Naive thymus-derived CD8-positive, alpha-beta T cell (primary cell): ENCODE results near the gene WIPI1. TPM values are rescaled to one million over a fixed set of nuclear protein-coding genes. Genes with fewer than 3 reads are reported as not detected.

ENCODE experiments used
- ATAC-seq, 2 donors: fragments of 150-1000 bp; cut with Tn5 transposase in 1 of 2; sonication (Bioruptor Pico), chemical (Tn5 transposase) in 1 of 2; 1 replicate in 1 of 2; 2 replicates in 1 of 2; pipeline ENCODE4 v1.10.0; 2021; ENCODE audit warnings: mild to moderate bottlenecking in 2 of 2, moderate library complexity in 2 of 2
- POLR2A ChIA-PET: fragments of 350-600 bp; sonication (Branson Sonifier 250); formaldehyde crosslinking; loops from one replicate; lab custom pipeline; 2021; ENCODE audit warnings: antibody characterized with exemption; lab: Charles Lee
- DNase-seq, 10 donors: peaks; one replicate each; pipeline versions ENCODE4 v3.0.0 to v3.0.0-alpha.2; 2020 to 2022
- H3K27ac Mint-ChIP-seq, 10 donors: one replicate each; pipeline ENCODE4 v1.8.0; 2020 to 2022; ENCODE audit warnings: mild to moderate bottlenecking in 10 of 10, mixed read lengths in 10 of 10, moderate library complexity in 4 of 10, inconsistent platforms in 1 of 10
- H3K27me3 Mint-ChIP-seq, 5 donors: one replicate each; pipeline ENCODE4 v1.8.0; 2021 to 2022; ENCODE audit warnings: mixed read lengths in 5 of 5
- H3K36me3 Mint-ChIP-seq, 3 donors: one replicate each; pipeline ENCODE4 v1.8.0; 2020 to 2022; ENCODE audit warnings: mixed read lengths in 3 of 3, mild to moderate bottlenecking in 2 of 3, inconsistent platforms in 1 of 3
- H3K4me1 Mint-ChIP-seq, 4 donors: one replicate each; pipeline ENCODE4 v1.8.0; 2021 to 2022; ENCODE audit warnings: mixed read lengths in 4 of 4
- H3K4me3 Mint-ChIP-seq, 10 donors: one replicate each; pipeline ENCODE4 v1.8.0; 2020 to 2022; ENCODE audit warnings: mild to moderate bottlenecking in 10 of 10, mixed read lengths in 10 of 10, moderate library complexity in 6 of 10, inconsistent platforms in 1 of 10
- H3K9me3 Mint-ChIP-seq, 9 donors: one replicate each; pipeline ENCODE4 v1.8.0; 2020 to 2022; ENCODE audit warnings: mixed read lengths in 9 of 9, mild to moderate bottlenecking in 3 of 9, inconsistent platforms in 1 of 9, moderate library complexity in 1 of 9
- polyA plus RNA-seq, 3 donors: library from polyadenylated mRNA; unstranded; fragments of 300-500 nt; fragmentation: Illumina TruSeq; gene quantifications; one replicate each; pipeline ENCODE4 v1.2.3, GENCODE V29; 2021
- total RNA-seq, 8 experiments: library from RNA in 2 of 8; stranded (reverse) in 2 of 8; gene quantifications; one replicate each; pipeline ENCODE4 v1.2.3 and lab custom pipeline; 2021 to 2026

The WIPI1 gene
- total and polyA plus RNA-seq, 5 experiments from 2014 or later = 2.5 to 8.3 (median 3.2) TPM

DNA sequence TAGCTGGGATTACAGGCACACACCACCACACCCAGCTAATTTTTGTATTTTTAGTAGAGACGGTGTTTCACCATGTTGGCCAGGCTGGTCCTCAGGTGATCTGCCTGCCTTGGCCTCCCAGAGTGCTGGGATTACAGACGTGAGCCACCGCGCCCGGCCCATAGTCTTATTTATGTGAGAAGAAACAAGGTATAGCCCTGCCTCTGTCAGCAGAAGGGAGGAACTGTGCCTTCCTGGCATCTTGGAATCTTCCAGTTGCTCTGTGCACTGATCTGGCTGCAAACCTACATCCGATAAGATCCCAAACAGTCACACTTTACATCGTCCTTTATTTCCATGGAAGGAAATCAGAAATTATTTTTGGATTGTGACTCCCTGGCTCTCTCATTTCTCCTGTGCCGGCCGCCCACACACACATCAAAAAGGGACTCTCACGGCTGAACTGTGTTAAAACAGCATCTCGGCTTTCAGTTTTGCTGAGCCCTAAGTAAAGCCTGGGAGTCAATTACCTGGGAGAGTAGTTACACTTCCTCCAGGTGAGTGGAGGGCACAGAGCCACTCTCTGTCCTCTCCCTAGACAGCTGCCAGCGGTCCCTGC lies 23.3 kb downstream of the WIPI1 start:
- POLR2A ChIA-PET = interaction anchor here (0.6 to 10.1 kb wide), 4 partner anchors 10 to 173 kb away, joined by 3 to 94 read pairs (median 6); partner anchors contain the start of genes ARSG and SLC16A6
- H3K4me3 Mint-ChIP-seq = no peak overlapping the region
- no peaks in the 10 kb centered on the region for H3K9me3 Mint-ChIP-seq
- no peak overlapping the region for H3K27ac Mint-ChIP-seq
- DNase-seq (no peak), ATAC-seq (no peak)
- no peaks in the 10 kb centered on the region for H3K27me3 Mint-ChIP-seq
- H3K36me3 Mint-ChIP-seq = peaks cover 0 to 3% (median 2%) of the 10 kb centered on the region in 3 donors
- peaks cover 25 to 46% (median 42%) of the 10 kb centered on the region in 4 donors for H3K4me1 Mint-ChIP-seq

DNA sequence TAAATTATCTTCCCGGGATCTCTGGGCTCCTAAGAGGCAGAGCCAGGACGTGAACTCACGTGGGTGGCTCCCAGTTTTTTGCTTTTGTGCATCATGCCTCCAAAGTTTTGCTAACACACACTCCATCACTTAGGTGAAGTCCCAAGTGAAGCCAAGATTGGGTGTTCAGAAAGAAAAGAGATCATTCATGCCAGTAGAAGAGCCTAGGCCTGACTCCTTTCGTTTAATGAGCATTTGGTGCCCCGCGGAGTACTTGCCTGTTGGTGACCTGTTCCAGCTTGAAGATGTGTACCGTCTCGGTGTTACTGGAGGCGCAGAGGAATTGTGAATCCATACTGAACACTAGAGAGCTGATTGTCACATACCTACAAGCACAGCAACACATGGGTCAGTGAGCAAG lies 24.1 kb downstream of the WIPI1 start:
- POLR2A ChIA-PET = interaction anchor here (0.7 to 10.1 kb wide), 3 partner anchors 9 to 142 kb away, joined by 3 to 94 read pairs (median 3); partner anchors contain the start of genes ARSG, SLC16A6 and WIPI1
- no peak overlapping the region for H3K4me3 Mint-ChIP-seq
- no peaks in the 10 kb centered on the region for H3K9me3 Mint-ChIP-seq
- H3K36me3 Mint-ChIP-seq = peaks cover 0 to 4% (median 2%) of the 10 kb centered on the region in 3 donors
- peak overlapping the region in 1 of 10 donors; percentile 1 for H3K27ac Mint-ChIP-seq
- no peak for ATAC-seq
- no peak for DNase-seq
- H3K27me3 Mint-ChIP-seq = no peaks in the 10 kb centered on the region
- peaks cover 24 to 40% (median 34%) of the 10 kb centered on the region in 4 donors for H3K4me1 Mint-ChIP-seq

DNA sequence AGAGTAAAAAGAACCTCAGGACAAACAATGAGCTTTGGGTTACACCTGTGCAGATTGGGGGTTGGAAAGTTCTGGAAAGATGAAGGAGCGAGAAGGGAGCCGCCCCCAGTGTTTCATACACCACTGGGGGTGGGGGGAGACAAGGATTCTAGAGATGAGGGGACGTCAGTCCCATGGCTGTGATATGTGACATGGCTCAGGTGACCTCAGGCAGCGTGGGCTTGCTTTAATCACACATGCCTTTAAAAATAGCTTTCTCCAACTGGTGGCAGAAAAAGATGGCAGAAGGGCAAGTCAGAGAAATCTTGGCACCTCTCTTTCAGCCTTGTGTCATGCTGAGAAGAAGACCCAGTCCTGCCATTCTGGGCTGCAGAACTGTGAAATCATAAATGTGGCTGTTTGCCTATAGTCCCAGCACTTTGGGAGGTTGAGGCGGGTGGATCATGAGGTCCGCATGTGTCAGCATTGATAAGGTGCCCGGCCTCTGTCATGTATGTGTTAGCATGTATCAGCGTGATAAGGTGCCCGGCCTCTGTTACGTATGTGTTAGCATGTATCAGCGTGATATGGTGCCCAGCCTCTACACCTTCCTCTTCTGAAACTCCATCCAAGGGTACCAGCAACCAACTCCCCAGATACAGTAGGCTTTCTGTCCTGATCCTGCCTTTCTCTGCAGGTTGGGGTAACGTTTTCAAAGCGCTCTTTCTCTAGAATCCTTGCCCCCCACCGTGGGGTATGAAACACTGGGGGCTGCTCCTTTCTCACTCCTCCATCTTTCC lies 25.0 kb downstream of the WIPI1 start:
- Mint-ChIP-seq H3K27me3 (no peaks in the 10 kb centered on the region), H3K36me3 (peaks cover 0 to 4% (median 2%) of the 10 kb centered on the region in 3 donors), H3K27ac (peak overlapping the region in 6 of 10 donors; percentile 9 to 72 (median 28)), H3K4me1 (peaks cover 21 to 30% (median 25%) of the 10 kb centered on the region in 4 donors), H3K9me3 (no peaks in the 10 kb centered on the region), H3K4me3 (no peak overlapping the region)
- DNase-seq = no peak
- no peak for ATAC-seq
- POLR2A ChIA-PET = interaction anchor here (0.5 to 10.1 kb wide), 9 partner anchors 18 to 435 kb away, joined by 3 to 94 read pairs (median 3); partner anchors contain the start of genes ARSG, SLC16A6 and WIPI1

DNA sequence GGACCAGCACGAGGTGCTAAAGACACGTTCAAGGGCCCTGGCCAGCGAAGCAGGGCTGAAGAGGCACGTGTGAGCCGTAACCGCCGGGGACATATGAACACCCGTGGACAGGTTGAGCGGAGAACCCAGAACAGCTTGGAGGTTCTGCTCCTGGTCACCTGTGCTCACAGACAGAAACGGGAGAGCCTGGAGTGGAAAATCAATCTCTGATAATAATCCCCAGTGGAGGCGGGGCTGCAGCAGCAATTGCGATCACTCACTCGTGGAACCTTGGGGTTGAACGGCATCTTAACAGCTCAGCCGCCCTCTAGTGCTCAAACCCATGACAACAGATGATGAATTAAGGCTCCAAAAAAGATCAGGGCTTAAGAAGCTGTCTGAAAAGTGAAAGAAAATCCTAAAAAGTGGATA lies 25.6 kb downstream of the WIPI1 start:
- H3K9me3 Mint-ChIP-seq = no peaks in the 10 kb centered on the region
- peak in 9 of 10 donors; percentile 23 to 76 (median 53) for DNase-seq
- POLR2A ChIA-PET = interaction anchor here (0.5 to 10.1 kb wide), 8 partner anchors 17 to 226 kb away, joined by 3 to 94 read pairs (median 3); partner anchors contain the start of genes ARSG, SLC16A6 and WIPI1
- H3K4me3 Mint-ChIP-seq = no peak overlapping the region
- H3K27ac Mint-ChIP-seq = peak overlapping the region in 5 of 10 donors; percentile 9 to 66 (median 26)
- no peaks in the 10 kb centered on the region for H3K27me3 Mint-ChIP-seq
- peaks cover 16 to 24% (median 22%) of the 10 kb centered on the region in 4 donors for H3K4me1 Mint-ChIP-seq
- peak; percentile 61 to 70 for ATAC-seq
- H3K36me3 Mint-ChIP-seq = peaks cover 0 to 4% (median 2%) of the 10 kb centered on the region in 3 donors

DNA sequence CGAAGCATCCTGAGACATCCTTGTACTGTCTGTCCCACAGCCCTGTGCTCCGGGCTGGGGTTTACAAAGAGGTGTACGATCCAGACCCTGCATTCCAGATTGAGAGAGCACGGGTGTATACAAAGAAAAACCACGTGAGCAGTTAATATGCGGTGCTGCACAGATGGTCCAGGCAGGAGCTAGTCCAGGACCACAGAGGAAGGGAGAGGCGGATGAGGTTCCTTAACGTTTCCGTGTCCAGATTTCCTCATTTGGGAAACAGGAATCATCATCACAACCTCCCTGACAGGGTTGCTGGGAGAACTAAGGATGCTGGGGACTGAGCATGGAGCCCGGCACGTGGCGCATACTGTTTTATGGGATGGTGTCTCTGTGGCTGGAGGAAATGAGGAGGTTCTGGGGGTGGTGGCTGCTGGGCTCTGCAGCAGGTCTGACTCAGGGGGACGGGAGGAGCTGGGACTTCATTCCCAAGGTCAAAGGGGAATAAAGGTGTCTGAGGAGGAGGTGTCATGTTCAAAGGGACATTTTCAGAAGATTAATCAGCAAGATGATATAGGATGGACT lies 26.2 kb downstream of the WIPI1 start:
- H3K4me3 Mint-ChIP-seq = no peak overlapping the region
- POLR2A ChIA-PET = interaction anchor here (1.1 to 10.1 kb wide), 5 partner anchors 17 to 168 kb away, joined by 3 to 94 read pairs (median 4); partner anchors contain the start of genes ARSG and SLC16A6
- peaks cover 10 to 19% (median 17%) of the 10 kb centered on the region in 4 donors for H3K4me1 Mint-ChIP-seq
- H3K27ac Mint-ChIP-seq = peak overlapping the region in 3 of 10 donors; percentile 9 to 26 (median 16)
- peaks cover 0 to 4% (median 2%) of the 10 kb centered on the region in 3 donors for H3K36me3 Mint-ChIP-seq
- no peak for ATAC-seq
- H3K27me3 Mint-ChIP-seq = no peaks in the 10 kb centered on the region
- H3K9me3 Mint-ChIP-seq = no peaks in the 10 kb centered on the region
- no peak for DNase-seq

DNA sequence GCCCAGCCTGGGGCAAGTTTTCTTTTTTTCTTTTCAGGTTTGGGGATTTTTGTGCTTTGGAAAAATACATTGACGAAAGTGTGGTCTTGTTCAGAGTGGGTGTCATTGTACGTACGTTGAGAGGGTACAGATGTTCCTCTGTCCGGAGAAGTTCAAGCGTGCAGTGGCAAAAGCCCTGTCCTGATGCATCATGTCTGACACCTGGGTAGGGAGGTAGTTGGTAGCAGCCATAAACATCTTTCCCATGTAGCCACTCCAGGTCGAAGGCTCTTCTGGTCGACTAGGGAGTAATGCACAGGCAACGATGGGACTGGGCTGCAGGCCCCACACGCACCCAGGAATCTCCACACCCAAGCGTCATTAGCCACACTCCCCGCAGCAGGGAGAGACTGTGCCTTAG lies 27.4 kb downstream of the WIPI1 start:
- Mint-ChIP-seq H3K4me3 (no peak overlapping the region), H3K4me1 (peaks cover 5 to 13% (median 13%) of the 10 kb centered on the region in 4 donors), H3K36me3 (peaks cover 0 to 4% (median 3%) of the 10 kb centered on the region in 3 donors), H3K27ac (peak overlapping the region in 1 of 10 donors; percentile 10), H3K27me3 (no peaks in the 10 kb centered on the region), H3K9me3 (no peaks in the 10 kb centered on the region)
- POLR2A ChIA-PET = interaction anchor here (0.6 kb wide), 1 partner anchor 146 kb away, joined by 3 read pairs; no protein-coding TSS in a partner anchor
- DNase-seq (no peak), ATAC-seq (no peak)

DNA sequence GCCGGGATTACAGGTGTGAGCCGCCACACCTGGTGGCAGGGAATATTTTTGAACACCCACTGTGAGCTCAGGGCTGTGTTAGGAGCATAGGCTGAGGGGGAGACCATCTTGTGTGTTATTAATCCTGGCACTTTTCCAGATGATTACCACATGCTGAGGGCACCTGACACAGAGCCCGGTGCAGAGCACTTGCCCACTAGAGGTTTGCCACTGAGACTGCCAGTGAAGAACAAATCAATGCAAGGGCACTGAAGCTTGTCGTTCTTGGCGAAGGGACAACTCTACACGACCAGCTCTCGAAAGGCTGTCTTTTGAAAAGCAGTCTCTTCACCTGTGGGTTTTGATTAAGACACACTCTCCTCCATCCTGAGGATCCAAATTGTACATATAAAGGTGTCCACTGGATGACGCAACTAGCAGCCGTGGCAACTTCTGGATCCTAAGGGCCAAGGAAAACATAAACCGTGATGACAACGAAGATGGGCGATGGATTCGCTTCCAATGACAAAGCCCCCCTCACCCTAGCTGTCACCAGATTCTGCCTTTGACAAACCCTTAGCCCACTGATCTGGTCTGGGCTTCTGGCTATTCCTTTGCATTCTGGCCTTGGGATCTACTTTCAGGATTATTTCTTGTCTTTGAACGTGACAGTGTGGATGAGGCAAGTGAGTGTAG lies 28.7 kb downstream of the WIPI1 start:
- H3K9me3 Mint-ChIP-seq = no peaks in the 10 kb centered on the region
- DNase-seq (no peak), ATAC-seq (no peak)
- peak overlapping the region in 1 of 10 donors; percentile 33 for H3K27ac Mint-ChIP-seq
- POLR2A ChIA-PET = interaction anchor here (0.7 to 0.9 kb wide), 2 partner anchors 30 to 118 kb away, joined by 3 read pairs; no protein-coding TSS in a partner anchor
- H3K27me3 Mint-ChIP-seq = no peaks in the 10 kb centered on the region
- H3K36me3 Mint-ChIP-seq = peaks cover 0 to 9% (median 4%) of the 10 kb centered on the region in 3 donors
- peaks cover 5 to 16% (median 13%) of the 10 kb centered on the region in 4 donors for H3K4me1 Mint-ChIP-seq
- no peak overlapping the region for H3K4me3 Mint-ChIP-seq

DNA sequence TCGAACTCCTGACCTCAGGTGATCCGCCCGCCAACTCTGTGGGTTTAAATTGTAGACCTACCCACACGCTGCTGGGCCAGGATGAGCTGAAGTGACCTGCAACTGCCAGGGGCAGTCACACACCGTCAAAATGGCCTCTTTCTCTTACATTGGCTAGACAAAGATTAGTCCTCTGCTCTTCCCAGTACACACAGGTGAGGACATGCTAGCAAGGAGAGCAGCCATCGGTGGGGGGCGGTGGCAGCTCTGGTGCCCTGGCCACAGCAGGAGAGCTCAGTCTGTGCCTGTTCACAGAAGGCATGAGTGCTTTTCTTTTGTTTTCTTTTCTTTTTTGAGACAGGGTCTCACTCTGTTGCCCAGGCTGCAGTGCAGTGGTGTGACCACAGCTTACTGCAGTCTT lies 29.7 kb downstream of the WIPI1 start:
- no peaks in the 10 kb centered on the region for H3K27me3 Mint-ChIP-seq
- H3K4me1 Mint-ChIP-seq = peaks cover 5 to 19% (median 11%) of the 10 kb centered on the region in 4 donors
- POLR2A ChIA-PET = interaction anchor here (0.7 to 0.9 kb wide), 2 partner anchors 28 to 81 kb away, joined by 3 read pairs; no protein-coding TSS in a partner anchor
- no peak for ATAC-seq
- H3K36me3 Mint-ChIP-seq = peaks cover 0 to 9% (median 4%) of the 10 kb centered on the region in 3 donors
- H3K9me3 Mint-ChIP-seq = no peaks in the 10 kb centered on the region
- H3K27ac Mint-ChIP-seq = peak overlapping the region in 1 of 10 donors; percentile 2
- DNase-seq = no peak
- no peak overlapping the region for H3K4me3 Mint-ChIP-seq

DNA sequence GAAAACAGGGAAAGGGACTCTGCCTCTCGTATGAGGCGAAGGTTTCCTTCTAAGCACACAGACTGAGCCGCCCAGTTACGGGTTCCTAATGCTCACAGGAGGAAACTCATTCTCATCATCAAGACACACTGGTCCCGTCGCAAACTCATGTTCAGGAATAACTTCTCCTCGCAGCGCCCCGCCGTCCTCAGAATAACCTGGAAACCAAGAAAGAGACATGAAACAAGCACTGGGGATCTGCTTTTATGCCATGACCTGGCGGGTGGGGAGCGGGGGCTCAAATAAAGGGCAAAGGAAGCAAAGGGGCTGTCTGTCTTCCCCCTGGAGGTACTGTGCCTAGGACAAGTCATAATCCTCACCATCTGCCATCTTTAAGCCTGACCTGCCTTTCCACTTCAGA lies 31.3 kb downstream of the WIPI1 start:
- POLR2A ChIA-PET = no interaction called here
- Mint-ChIP-seq H3K4me3 (no peak overlapping the region), H3K9me3 (no peaks in the 10 kb centered on the region), H3K27me3 (no peaks in the 10 kb centered on the region), H3K36me3 (peaks cover 0 to 16% (median 8%) of the 10 kb centered on the region in 3 donors), H3K27ac (peak overlapping the region in 1 of 10 donors; percentile 40), H3K4me1 (peaks cover 0 to 12% (median 3%) of the 10 kb centered on the region in 4 donors)
- ATAC-seq (no peak), DNase-seq (no peak)

DNA sequence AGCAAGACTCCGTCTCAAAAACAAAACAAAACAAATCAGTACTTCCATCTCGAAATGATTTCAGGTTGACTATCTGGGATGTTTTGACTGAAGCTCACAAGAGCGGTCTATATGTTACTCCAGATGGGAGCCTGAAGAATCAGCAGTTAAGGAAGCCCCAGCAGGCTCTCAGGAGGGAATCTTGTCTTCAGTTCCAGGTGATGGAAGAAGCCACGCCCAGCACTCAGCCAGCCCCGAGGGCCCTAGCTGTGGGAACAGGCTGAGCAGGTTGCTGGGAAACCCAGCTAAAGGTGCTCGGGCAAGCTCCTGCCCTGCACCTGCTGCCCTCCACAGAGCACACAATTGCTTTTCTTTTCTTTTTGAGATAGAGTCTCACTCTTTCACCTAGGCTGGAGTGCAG lies 32.4 kb downstream of the WIPI1 start:
- no peak overlapping the region for H3K27ac Mint-ChIP-seq
- POLR2A ChIA-PET = interaction anchor here (0.9 to 1.7 kb wide), 2 partner anchors 13 to 133 kb away, joined by 3 to 10 read pairs; partner anchors contain the start of genes ARSG and SLC16A6

DNA sequence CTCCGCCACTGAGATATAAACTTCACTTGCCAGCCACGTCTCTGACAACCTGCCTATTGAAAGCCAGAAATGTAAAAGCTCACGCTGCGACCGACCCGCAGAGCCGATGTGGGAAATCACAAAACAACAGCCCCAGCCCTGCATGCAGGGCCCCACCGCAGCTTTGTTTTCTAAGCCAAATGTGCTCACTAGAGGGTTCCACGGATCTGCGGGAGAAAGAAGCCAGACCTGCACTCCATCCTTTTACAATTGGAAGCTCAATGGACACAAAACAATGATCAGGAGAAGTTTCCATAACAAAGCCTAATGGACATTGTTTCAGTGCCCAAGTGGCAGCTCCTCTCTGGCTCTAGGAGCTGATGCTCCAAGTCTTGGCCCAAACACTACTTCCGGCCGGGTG lies 33.1 kb downstream of the WIPI1 start:
- Mint-ChIP-seq H3K4me3 (no peak overlapping the region), H3K36me3 (peaks cover 0 to 26% (median 18%) of the 10 kb centered on the region in 3 donors), H3K27me3 (no peaks in the 10 kb centered on the region), H3K9me3 (no peaks in the 10 kb centered on the region), H3K4me1 (peaks cover 0 to 18% (median 2%) of the 10 kb centered on the region in 4 donors), H3K27ac (no peak overlapping the region)
- DNase-seq (no peak), ATAC-seq (no peak)
- POLR2A ChIA-PET = interaction anchor here (1.7 kb wide), 1 partner anchor 133 kb away, joined by 10 read pairs; the partner anchor contains the start of genes ARSG and SLC16A6

More for the DNA sequence above, 32.4 kb downstream of the WIPI1 start:
- peaks cover 0 to 26% (median 19%) of the 10 kb centered on the region in 3 donors for H3K36me3 Mint-ChIP-seq
- H3K9me3 Mint-ChIP-seq = no peaks in the 10 kb centered on the region
- ATAC-seq (no peak), DNase-seq (no peak)
- H3K27me3 Mint-ChIP-seq = no peaks in the 10 kb centered on the region
- no peak overlapping the region for H3K4me3 Mint-ChIP-seq
- H3K4me1 Mint-ChIP-seq = peaks cover 0 to 13% (median 3%) of the 10 kb centered on the region in 4 donors
